ENCODE results near the gene CAV3. TPM values are rescaled to one million over a fixed set of nuclear protein-coding genes. Genes with fewer than 3 reads are reported as not detected.

The CAV3 gene
- total RNA-seq, 4 donors from 2014 or later, result not detected

- ATAC-seq, result no peak
- no peak for TF ChIP-seq EP300 (IDR thresholded peaks at IDR 0.05)
- TF ChIP-seq POLR2AphosphoS5 (IDR thresholded peaks at IDR 0.05), result no peak
- TF ChIP-seq, protein P1, sequence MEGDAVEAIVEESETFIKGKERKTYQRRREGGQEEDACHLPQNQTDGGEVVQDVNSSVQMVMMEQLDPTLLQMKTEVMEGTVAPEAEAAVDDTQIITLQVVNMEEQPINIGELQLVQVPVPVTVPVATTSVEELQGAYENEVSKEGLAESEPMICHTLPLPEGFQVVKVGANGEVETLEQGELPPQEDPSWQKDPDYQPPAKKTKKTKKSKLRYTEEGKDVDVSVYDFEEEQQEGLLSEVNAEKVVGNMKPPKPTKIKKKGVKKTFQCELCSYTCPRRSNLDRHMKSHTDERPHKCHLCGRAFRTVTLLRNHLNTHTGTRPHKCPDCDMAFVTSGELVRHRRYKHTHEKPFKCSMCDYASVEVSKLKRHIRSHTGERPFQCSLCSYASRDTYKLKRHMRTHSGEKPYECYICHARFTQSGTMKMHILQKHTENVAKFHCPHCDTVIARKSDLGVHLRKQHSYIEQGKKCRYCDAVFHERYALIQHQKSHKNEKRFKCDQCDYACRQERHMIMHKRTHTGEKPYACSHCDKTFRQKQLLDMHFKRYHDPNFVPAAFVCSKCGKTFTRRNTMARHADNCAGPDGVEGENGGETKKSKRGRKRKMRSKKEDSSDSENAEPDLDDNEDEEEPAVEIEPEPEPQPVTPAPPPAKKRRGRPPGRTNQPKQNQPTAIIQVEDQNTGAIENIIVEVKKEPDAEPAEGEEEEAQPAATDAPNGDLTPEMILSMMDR (IDR thresholded peaks at IDR 0.05), result no peak
- TF ChIP-seq POLR2A (IDR thresholded peaks at IDR 0.05), result no peak
- WGBS, 2 donors (ENCODE audit: low coverage in 1 of 2), result 87 to 93% methylated on average over 3 to 9 of the region's 11 CpGs
- Histone ChIP-seq H3K27me3 (peaks cover 22% of the 10 kb centered on the region), H3K36me3 (no peaks in the 10 kb centered on the region), H3K4me1 (peaks cover 0 to 8% (median 0%) of the 10 kb centered on the region in 3 donors), H3K4me3 (no peak overlapping the region), H3K9me3 (no peaks in the 10 kb centered on the region), H3K27ac (no peak overlapping the region)
Observed at GRCh38 chr3:8762607-8763377, 29.2 kb downstream of the CAV3 start.

GRCh38 chr3:8764528-8764927 is 30.9 kb downstream of the CAV3 start:
- Histone ChIP-seq H3K9me3 (no peaks in the 10 kb centered on the region), H3K4me1 (peaks cover 0 to 25% (median 5%) of the 10 kb centered on the region in 3 donors), H3K27ac (no peak overlapping the region), H3K4me3 (no peak overlapping the region), H3K27me3 (peaks cover 39% of the 10 kb centered on the region), H3K36me3 (no peaks in the 10 kb centered on the region)
- WGBS, 2 donors (ENCODE audit: low coverage in 1 of 2), result 84% methylated on average over 3 of the region's 6 CpGs; no CpG with 5 or more reads in 1 of the 2 donors
- TF ChIP-seq, protein P1 (IDR thresholded peaks at IDR 0.05), result no peak
- no peak for TF ChIP-seq POLR2A (IDR thresholded peaks at IDR 0.05)
- TF ChIP-seq POLR2AphosphoS5 (IDR thresholded peaks at IDR 0.05), result no peak
- TF ChIP-seq EP300 (IDR thresholded peaks at IDR 0.05), result no peak
- ATAC-seq, result no peak

DNA sequence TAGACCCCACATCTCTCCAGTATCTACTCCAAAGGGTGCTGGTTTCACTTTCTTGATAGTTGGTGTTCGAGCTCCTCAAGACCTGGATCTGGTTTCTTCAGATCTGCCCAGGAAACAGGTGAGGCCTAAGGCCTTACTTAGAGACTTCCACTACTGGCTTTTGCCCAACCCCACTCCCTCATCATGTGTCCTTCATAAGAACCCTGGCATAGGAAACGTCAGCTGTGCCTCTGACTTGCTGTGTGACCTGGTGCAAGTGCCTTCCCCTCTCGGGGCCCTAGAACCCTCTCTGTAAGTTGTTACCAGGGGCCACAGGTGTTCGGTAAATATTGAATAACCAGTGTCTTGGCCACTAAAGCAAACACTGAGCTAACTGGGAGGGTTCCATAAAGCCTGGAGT is 31.9 kb downstream of the CAV3 start:
- ATAC-seq, result no peak
- Histone ChIP-seq H3K9me3 (no peaks in the 10 kb centered on the region), H3K4me3 (no peak overlapping the region), H3K27me3 (peaks cover 49% of the 10 kb centered on the region), H3K4me1 (peaks cover 0 to 29% (median 5%) of the 10 kb centered on the region in 3 donors), H3K27ac (no peak overlapping the region), H3K36me3 (no peaks in the 10 kb centered on the region)
- WGBS, 2 donors (ENCODE audit: low coverage in 1 of 2), result 50 to 89% methylated on average over 2 to 4 of the region's 4 CpGs
- TF ChIP-seq EP300 (IDR thresholded peaks at IDR 0.05), result no peak
- no peak for TF ChIP-seq POLR2AphosphoS5 (IDR thresholded peaks at IDR 0.05)

GRCh38 chr3:8766148-8766547 is 32.5 kb downstream of the CAV3 start:
- Histone ChIP-seq H3K27me3 (peaks cover 55% of the 10 kb centered on the region), H3K36me3 (no peaks in the 10 kb centered on the region), H3K4me3 (no peak overlapping the region), H3K9me3 (no peaks in the 10 kb centered on the region), H3K4me1 (peaks cover 0 to 29% (median 5%) of the 10 kb centered on the region in 3 donors), H3K27ac (no peak overlapping the region)
- WGBS, 2 donors (ENCODE audit: low coverage in 1 of 2), result 71 to 93% methylated on average over 2 of the region's 2 CpGs
- TF ChIP-seq EP300 (IDR thresholded peaks at IDR 0.05), result no peak
- TF ChIP-seq POLR2A (IDR thresholded peaks at IDR 0.05), result no peak
- no peak for TF ChIP-seq POLR2AphosphoS5 (IDR thresholded peaks at IDR 0.05)
- TF ChIP-seq, protein P1 (IDR thresholded peaks at IDR 0.05), result no peak
- no peak for ATAC-seq

GRCh38 chr3:8767256-8767666 is 33.7 kb downstream of the CAV3 start:
- Histone ChIP-seq H3K36me3 (no peaks in the 10 kb centered on the region), H3K27ac (no peak overlapping the region), H3K9me3 (no peaks in the 10 kb centered on the region), H3K4me1 (peaks cover 0 to 29% (median 5%) of the 10 kb centered on the region in 3 donors), H3K27me3 (peaks cover 65% of the 10 kb centered on the region), H3K4me3 (peak overlapping the region in 1 of 2 donors; percentile 26)
- WGBS, 2 donors (ENCODE audit: low coverage in 1 of 2), result 43% methylated on average over 23 of the region's 37 CpGs; no CpG with 5 or more reads in 1 of the 2 donors
- TF ChIP-seq, protein P1 (IDR thresholded peaks at IDR 0.05), result no peak
- TF ChIP-seq POLR2A (IDR thresholded peaks at IDR 0.05), result no peak
- no peak for TF ChIP-seq EP300 (IDR thresholded peaks at IDR 0.05)
- no peak for TF ChIP-seq POLR2AphosphoS5 (IDR thresholded peaks at IDR 0.05)
- ATAC-seq, result no peak
